ENCODE measurements around the gene ARMH1. TPM values are rescaled to one million over a fixed set of nuclear protein-coding genes. Genes with fewer than 3 reads are reported as not detected.

Gene ARMH1
- polyA plus RNA-seq (2013, experiment 1 of 2): 0.40 TPM
- 0.63 TPM for polyA plus RNA-seq (2013, experiment 2 of 2)

- Histone ChIP-seq H3K4me3 (ENCODE audit: low read length) (peak within 1 kb of the TSS; percentile 84), H3K27me3 (ENCODE audit: insufficient read depth, low read length) (no peaks in the 10 kb centered on the region), H3K36me3 (ENCODE audit: insufficient read depth, low read length) (no peaks in the 10 kb centered on the region), H3K9me3 (ENCODE audit: insufficient read depth, low read depth, low read length) (no peaks in the 10 kb centered on the region), H3K9ac (ENCODE audit: low read depth, low read length) (peak within 1 kb of the TSS; percentile 71), H3K4me1 (ENCODE audit: insufficient read depth, low read length) (peaks cover 36% of the 10 kb centered on the region), H3K27ac (ENCODE audit: low read depth, low read length) (peak within 1 kb of the TSS; percentile 82)
- WGBS: 1% methylated on average over 56 of the region's 56 CpGs
These were observed at the start of gene ARMH1, which contains the start of gene TMEM53 for GRCh38 chr1:44674113-44675000. ARMH1 (plus strand) TSS chr1:44674714; CDS start chr1:44689698, 14,984 bp downstream. TMEM53 (minus strand) TSS chr1:44674481; CDS start chr1:44674391, 90 bp downstream.

GRCh38 chr1:44625348-44625747 is 49.2 kb upstream of the ARMH1 start:
- no peaks in the 10 kb centered on the region for H3K36me3 ChIP-seq (ENCODE audit: insufficient read depth, low read length)
- WGBS: 93% methylated on average over 7 of the region's 7 CpGs
- no peak overlapping the region for H3K27ac ChIP-seq (ENCODE audit: low read depth, low read length)
- H3K27me3 ChIP-seq (ENCODE audit: insufficient read depth, low read length): no peaks in the 10 kb centered on the region
- H3K4me1 ChIP-seq (ENCODE audit: insufficient read depth, low read length): no peaks in the 10 kb centered on the region
- H3K9ac ChIP-seq (ENCODE audit: low read depth, low read length): no peak overlapping the region
- H3K4me3 ChIP-seq (ENCODE audit: low read length): no peak overlapping the region
- H3K9me3 ChIP-seq (ENCODE audit: insufficient read depth, low read depth, low read length): no peaks in the 10 kb centered on the region

GRCh38 chr1:44628962-44629756 is 45.4 kb upstream of the ARMH1 start:
- Histone ChIP-seq H3K9me3 (ENCODE audit: insufficient read depth, low read depth, low read length) (no peaks in the 10 kb centered on the region), H3K4me1 (ENCODE audit: insufficient read depth, low read length) (peaks cover 5% of the 10 kb centered on the region; the same call in 1 of the 2 replicates), H3K36me3 (ENCODE audit: insufficient read depth, low read length) (peaks cover 12% of the 10 kb centered on the region), H3K27me3 (ENCODE audit: insufficient read depth, low read length) (no peaks in the 10 kb centered on the region), H3K4me3 (ENCODE audit: low read length) (no peak overlapping the region), H3K27ac (ENCODE audit: low read depth, low read length) (no peak overlapping the region), H3K9ac (ENCODE audit: low read depth, low read length) (no peak overlapping the region)
- 94% methylated on average over 5 of the region's 5 CpGs for WGBS

GRCh38 chr1:44630116-44630515 is 44.4 kb upstream of the ARMH1 start:
- peaks cover 22% of the 10 kb centered on the region for H3K36me3 ChIP-seq (ENCODE audit: insufficient read depth, low read length)
- WGBS: 91% methylated on average over 2 of the region's 2 CpGs

GRCh38 chr1:44631333-44631646 is 43.2 kb upstream of the ARMH1 start:
- 26% methylated on average over 8 of the region's 8 CpGs for WGBS
- Histone ChIP-seq H3K27ac (ENCODE audit: low read depth, low read length) (peak overlapping the region; percentile 99), H3K4me3 (ENCODE audit: low read length) (peak overlapping the region; percentile 90), H3K4me1 (ENCODE audit: insufficient read depth, low read length) (peaks cover 5% of the 10 kb centered on the region; the same call in 1 of the 2 replicates), H3K27me3 (ENCODE audit: insufficient read depth, low read length) (no peaks in the 10 kb centered on the region), H3K9me3 (ENCODE audit: insufficient read depth, low read depth, low read length) (no peaks in the 10 kb centered on the region), H3K36me3 (ENCODE audit: insufficient read depth, low read length) (peaks cover 34% of the 10 kb centered on the region), H3K9ac (ENCODE audit: low read depth, low read length) (peak overlapping the region; percentile 90)

More at GRCh38 chr1:44630116-44630515, 44.4 kb upstream of the ARMH1 start:
- Histone ChIP-seq H3K9ac (ENCODE audit: low read depth, low read length) (no peak overlapping the region), H3K27ac (ENCODE audit: low read depth, low read length) (no peak overlapping the region), H3K27me3 (ENCODE audit: insufficient read depth, low read length) (no peaks in the 10 kb centered on the region), H3K4me1 (ENCODE audit: insufficient read depth, low read length) (peaks cover 5% of the 10 kb centered on the region; the same call in 1 of the 2 replicates), H3K4me3 (ENCODE audit: low read length) (no peak overlapping the region), H3K9me3 (ENCODE audit: insufficient read depth, low read depth, low read length) (no peaks in the 10 kb centered on the region)

GRCh38 chr1:44631647-44632539 is 42.6 kb upstream of the ARMH1 start:
- H3K27ac ChIP-seq (ENCODE audit: low read depth, low read length): peak overlapping the region; percentile 99
- WGBS: under 1% methylated on average over 87 of the region's 88 CpGs
- no peaks in the 10 kb centered on the region for H3K27me3 ChIP-seq (ENCODE audit: insufficient read depth, low read length)
- no peaks in the 10 kb centered on the region for H3K9me3 ChIP-seq (ENCODE audit: insufficient read depth, low read depth, low read length)
- peaks cover 40% of the 10 kb centered on the region for H3K36me3 ChIP-seq (ENCODE audit: insufficient read depth, low read length)
- H3K4me3 ChIP-seq (ENCODE audit: low read length): peak overlapping the region; percentile 90
- peaks cover 5% of the 10 kb centered on the region; the same call in 1 of the 2 replicates for H3K4me1 ChIP-seq (ENCODE audit: insufficient read depth, low read length)
- H3K9ac ChIP-seq (ENCODE audit: low read depth, low read length): peak overlapping the region; percentile 90

- peaks cover 47% of the 10 kb centered on the region for H3K36me3 ChIP-seq (ENCODE audit: insufficient read depth, low read length)
- no peaks in the 10 kb centered on the region for H3K27me3 ChIP-seq (ENCODE audit: insufficient read depth, low read length)
- H3K4me3 ChIP-seq (ENCODE audit: low read length): peak overlapping the region; percentile 90
- peak overlapping the region; percentile 90 for H3K9ac ChIP-seq (ENCODE audit: low read depth, low read length)
- peak overlapping the region; percentile 99 for H3K27ac ChIP-seq (ENCODE audit: low read depth, low read length)
- WGBS: 20% methylated on average over 9 of the region's 9 CpGs
- no peaks in the 10 kb centered on the region for H3K9me3 ChIP-seq (ENCODE audit: insufficient read depth, low read depth, low read length)
- peaks cover 5% of the 10 kb centered on the region; the same call in 1 of the 2 replicates for H3K4me1 ChIP-seq (ENCODE audit: insufficient read depth, low read length)
These were observed 41.9 kb upstream of the ARMH1 start for GRCh38 chr1:44632598-44632997.

- 94% methylated on average over 3 of the region's 3 CpGs for WGBS
- H3K4me3 ChIP-seq (ENCODE audit: low read length): no peak overlapping the region
- no peak overlapping the region for H3K9ac ChIP-seq (ENCODE audit: low read depth, low read length)
These were observed 39.8 kb upstream of the ARMH1 start for GRCh38 chr1:44634606-44635189.

GRCh38 chr1:44635439-44635838 is 39.1 kb upstream of the ARMH1 start:
- Histone ChIP-seq H3K36me3 (ENCODE audit: insufficient read depth, low read length) (peaks cover 73% of the 10 kb centered on the region), H3K4me3 (ENCODE audit: low read length) (no peak overlapping the region), H3K9me3 (ENCODE audit: insufficient read depth, low read depth, low read length) (no peaks in the 10 kb centered on the region), H3K9ac (ENCODE audit: low read depth, low read length) (no peak overlapping the region), H3K27me3 (ENCODE audit: insufficient read depth, low read length) (no peaks in the 10 kb centered on the region), H3K27ac (ENCODE audit: low read depth, low read length) (no peak overlapping the region), H3K4me1 (ENCODE audit: insufficient read depth, low read length) (peaks cover 5% of the 10 kb centered on the region; the same call in 1 of the 2 replicates)
- WGBS: 94% methylated on average over 9 of the region's 9 CpGs

More at GRCh38 chr1:44634606-44635189, 39.8 kb upstream of the ARMH1 start:
- H3K27me3 ChIP-seq (ENCODE audit: insufficient read depth, low read length): no peaks in the 10 kb centered on the region
- H3K36me3 ChIP-seq (ENCODE audit: insufficient read depth, low read length): peaks cover 67% of the 10 kb centered on the region
- H3K27ac ChIP-seq (ENCODE audit: low read depth, low read length): no peak overlapping the region
- peaks cover 5% of the 10 kb centered on the region; the same call in 1 of the 2 replicates for H3K4me1 ChIP-seq (ENCODE audit: insufficient read depth, low read length)
- H3K9me3 ChIP-seq (ENCODE audit: insufficient read depth, low read depth, low read length): no peaks in the 10 kb centered on the region

GRCh38 chr1:44636083-44636687 is 38.3 kb upstream of the ARMH1 start:
- 95% methylated on average over 14 of the region's 14 CpGs for WGBS
- Histone ChIP-seq H3K36me3 (ENCODE audit: insufficient read depth, low read length) (peaks cover 81% of the 10 kb centered on the region), H3K4me1 (ENCODE audit: insufficient read depth, low read length) (peaks cover 2% of the 10 kb centered on the region; the same call in 1 of the 2 replicates)

More at GRCh38 chr1:44636083-44636687, 38.3 kb upstream of the ARMH1 start:
- H3K9ac ChIP-seq (ENCODE audit: low read depth, low read length): no peak overlapping the region
- H3K9me3 ChIP-seq (ENCODE audit: insufficient read depth, low read depth, low read length): no peaks in the 10 kb centered on the region
- H3K27me3 ChIP-seq (ENCODE audit: insufficient read depth, low read length): no peaks in the 10 kb centered on the region
- no peak overlapping the region for H3K27ac ChIP-seq (ENCODE audit: low read depth, low read length)
- no peak overlapping the region for H3K4me3 ChIP-seq (ENCODE audit: low read length)

All from HUES64 (cell line).